Endothelial cell of umbilical vein (primary cell): Measurements from ENCODE around the gene CDKN2AIP. TPM values are rescaled to one million over a fixed set of nuclear protein-coding genes. Genes with fewer than 3 reads are reported as not detected.

Experiments used
- Bru-seq: library from RNA; stranded (reverse); fragments of 400-500 nt; gene quantifications from one replicate; lab custom pipeline; 2021; lab: Mats Ljungman, UMichigan
- BruChase-seq, 2 experiments: library from RNA; stranded (reverse); fragments of 400-500 nt; gene quantifications; one replicate each; lab custom pipeline; 2021; lab: Mats Ljungman, UMichigan
- BruUV-seq: library from RNA; stranded (reverse); fragments of 400-500 nt; replicated peaks from 2 replicates; lab custom pipeline; 2021; lab: Mats Ljungman, UMichigan
- CTCF ChIA-PET: fragments of 300-600, 350-600 bp; sonication (Branson Sonifier 250); formaldehyde crosslinking; loops from one replicate; lab custom pipeline; 2021; ENCODE audit warnings: antibody characterized with exemption, inconsistent platforms; lab: Charles Lee
- POLR2A ChIA-PET: fragments of 300-600, 350-600 bp; sonication (Branson Sonifier 250); formaldehyde crosslinking; loops from one replicate; lab custom pipeline; 2021; ENCODE audit warnings: antibody characterized with exemption, inconsistent platforms; lab: Charles Lee
- DNase-seq: peaks from one replicate; pipeline ENCODE4 v3.0.0-alpha.2; 2011; ENCODE audit warnings: low read depth, low spot score
- FAIRE-seq: peaks from 2 replicates; lab custom pipeline; 2011; peaks lifted over from hg19 to GRCh38; lab: Jason Lieb, UNC
- H2AFZ ChIP-seq: 2 replicates; pipeline ENCODE4 v1.6.0; 2012; ENCODE audit warnings: low read depth, low read length, control low read depth, inconsistent platforms
- H3K27ac ChIP-seq: 2 replicates; pipeline ENCODE4 v1.5.1; 2011; ENCODE audit warnings: low read depth, mild to moderate bottlenecking, control low read depth, low read length, moderate library complexity; ENCODE audit not compliant: insufficient read depth
- H3K27me3 ChIP-seq, 2 experiments: 2 replicates each; pipeline versions ENCODE4 v1.6.0 to v1.6.1; 2011; ENCODE audit warnings: low read length in 2 of 2, mixed read lengths in 1 of 2; ENCODE audit not compliant: control insufficient read depth in 2 of 2, insufficient read depth in 2 of 2
- H3K36me3 ChIP-seq, 2 experiments: 2 replicates in 1 of 2; 3 replicates in 1 of 2; pipeline ENCODE4 v1.5.1; 2011; ENCODE audit warnings: low read length in 2 of 2, mild to moderate bottlenecking in 1 of 2, moderate library complexity in 1 of 2; ENCODE audit not compliant: control insufficient read depth in 2 of 2, insufficient read depth in 2 of 2; ENCODE audit errors: extremely low read depth in 1 of 2
- H3K4me1 ChIP-seq: 3 replicates; pipeline ENCODE4 v1.5.1; 2011; ENCODE audit warnings: mild to moderate bottlenecking, low read length; ENCODE audit not compliant: control insufficient read depth, insufficient read depth; ENCODE audit errors: extremely low read depth
- H3K4me2 ChIP-seq: 2 replicates; pipeline ENCODE4 v1.6.1; 2011; ENCODE audit warnings: low read length, control low read depth, mixed read lengths; ENCODE audit not compliant: insufficient read depth
- H3K4me3 ChIP-seq, 3 experiments: fragments of 200-600 bp in 1 of 3; sonication (generic), shearing (Covaris generic) in 1 of 3; replicated peaks in 1 of 3; 2 replicates each; pipeline ENCODE4 v1.5.1; 2011 to 2016; ENCODE audit warnings: control low read depth in 3 of 3, low read length in 3 of 3, mild to moderate bottlenecking in 2 of 3, inconsistent platforms in 1 of 3, low read depth in 1 of 3, moderate library complexity in 1 of 3; ENCODE audit not compliant: insufficient read depth in 1 of 3
- H3K79me2 ChIP-seq: 2 replicates; pipeline ENCODE4 v1.6.0; 2012; ENCODE audit warnings: low read length, inconsistent platforms; ENCODE audit not compliant: control insufficient read depth, insufficient read depth
- H3K9ac ChIP-seq: replicated peaks from 2 replicates; pipeline ENCODE3; 2011; ENCODE audit warnings: low read length, control low read depth; ENCODE audit not compliant: insufficient read depth; ENCODE audit errors: extremely low read depth
- H3K9me1 ChIP-seq: replicated peaks from 3 replicates; pipeline ENCODE4 v1.6.0; 2011; ENCODE audit warnings: mild to moderate bottlenecking, low read length; ENCODE audit not compliant: control insufficient read depth, insufficient read depth; ENCODE audit errors: extremely low read depth
- H3K9me3 ChIP-seq: replicated peaks from 2 replicates; pipeline ENCODE4 v1.5.1; 2012; ENCODE audit warnings: low read length, inconsistent platforms; ENCODE audit not compliant: control insufficient read depth, insufficient read depth
- H4K20me1 ChIP-seq: replicated peaks from 2 replicates; pipeline ENCODE3; 2011; ENCODE audit warnings: mild to moderate bottlenecking, low read length; ENCODE audit not compliant: control insufficient read depth, insufficient read depth; ENCODE audit errors: extremely low read depth
- FOS ChIP-seq: IDR thresholded peaks from 2 replicates; pipeline ENCODE4 v1.6.1; 2011; ENCODE audit warnings: mild to moderate bottlenecking, low read length, moderate library complexity, borderline replicate concordance; ENCODE audit not compliant: insufficient read depth
- GATA2 ChIP-seq: IDR thresholded peaks from 2 replicates; pipeline ENCODE4 v1.7.0; 2011; ENCODE audit warnings: low read depth, mild to moderate bottlenecking, moderate library complexity, mixed read lengths, low read length; ENCODE audit not compliant: insufficient read length, insufficient read depth
- POLR2A ChIP-seq: IDR thresholded peaks from 2 replicates; pipeline ENCODE4 v1.6.1; 2012; ENCODE audit warnings: low read depth, mild to moderate bottlenecking, control low read depth, low read length
- POLR2AphosphoS5 ChIP-seq: IDR thresholded peaks from 2 replicates; pipeline ENCODE4 v1.6.1; 2012; ENCODE audit warnings: low read depth, mild to moderate bottlenecking, control low read depth, low read length, moderate library complexity; ENCODE audit not compliant: insufficient read depth
- dilution Hi-C: fragments of 300-500 bp; cut with MboI; formaldehyde crosslinking; loops from one replicate; pipeline ENCODE4 v1.15.0; 2019; ENCODE audit warnings: low sequenced_read_pairs; ENCODE audit not compliant: extremely low pct_ligation_motif_present
- intact Hi-C: fragments of 100-400 bp; cut with micrococcal nuclease; formaldehyde crosslinking; loops from one replicate; pipeline ENCODE4 v1.10.0; 2022
- long read RNA-seq: library from polyadenylated mRNA; stranded (forward); transcript quantifications from one replicate; pipeline ENCODE4 v2.0.0, GENCODE V29; 2021
- polyA minus RNA-seq, 3 experiments: library from RNA; depleted of rRNA, polyadenylated mRNA; stranded (reverse); fragments of >200 nt; gene quantifications; 1 replicate in 1 of 3; 2 replicates in 2 of 3; pipeline ENCODE4 v1.2.3, GENCODE V29; 2011
- polyA plus RNA-seq, 4 experiments: library from polyadenylated mRNA; depleted of rRNA in 3 of 4; stranded (reverse) in 3 of 4; unstranded in 1 of 4; fragments of >200 nt; gene quantifications; 2 replicates each; pipeline versions ENCODE4 v1.2.1 to v1.2.3, GENCODE V29; 2011 to 2012; ENCODE audit warnings: missing spikeins in 1 of 4
- total RNA-seq: library from RNA; stranded (reverse); gene quantifications from 2 replicates; pipeline ENCODE4 v1.2.3, GENCODE V29; 2021

CDKN2AIP gene, protein sequence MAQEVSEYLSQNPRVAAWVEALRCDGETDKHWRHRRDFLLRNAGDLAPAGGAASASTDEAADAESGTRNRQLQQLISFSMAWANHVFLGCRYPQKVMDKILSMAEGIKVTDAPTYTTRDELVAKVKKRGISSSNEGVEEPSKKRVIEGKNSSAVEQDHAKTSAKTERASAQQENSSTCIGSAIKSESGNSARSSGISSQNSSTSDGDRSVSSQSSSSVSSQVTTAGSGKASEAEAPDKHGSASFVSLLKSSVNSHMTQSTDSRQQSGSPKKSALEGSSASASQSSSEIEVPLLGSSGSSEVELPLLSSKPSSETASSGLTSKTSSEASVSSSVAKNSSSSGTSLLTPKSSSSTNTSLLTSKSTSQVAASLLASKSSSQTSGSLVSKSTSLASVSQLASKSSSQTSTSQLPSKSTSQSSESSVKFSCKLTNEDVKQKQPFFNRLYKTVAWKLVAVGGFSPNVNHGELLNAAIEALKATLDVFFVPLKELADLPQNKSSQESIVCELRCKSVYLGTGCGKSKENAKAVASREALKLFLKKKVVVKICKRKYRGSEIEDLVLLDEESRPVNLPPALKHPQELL
- total RNA-seq (10.4 and 12.8 TPM in 2 replicates), polyA plus RNA-seq (4.7 and 5.1 TPM in 2 replicates), polyA minus RNA-seq (4.6 and 11.0 TPM in 2 replicates), Bru-seq, nascent RNA (percentile 94 among the genes with signal in this experiment), BruChase-seq, experiment 1, labeled RNA remaining after a 6-hour chase (percentile 55 among the genes with signal in this experiment), BruChase-seq, experiment 2, labeled RNA remaining after a 2-hour chase (percentile 89 among the genes with signal in this experiment)
- polyA plus RNA-seq (2011; cell fraction: cytosol; rRNA removed), result 6.8 and 7.2 TPM in 2 replicates
- polyA plus RNA-seq (2011; cell fraction: nucleus; rRNA removed), result 8.9 and 9.7 TPM in 2 replicates
- polyA plus RNA-seq (2012), result 7.3 and 8.9 TPM in 2 replicates
- 30.9 TPM for polyA minus RNA-seq (2011; cell fraction: cytosol; rRNA and poly(A)+ RNA removed)
- polyA minus RNA-seq (2011; cell fraction: nucleus; rRNA and poly(A)+ RNA removed), result 13.5 and 16.4 TPM in 2 replicates
- long read RNA-seq, transcript CDKN2AIP-203 (3 exons, 2,721 nt), result major isoform, 12 of 26 reads
- long read RNA-seq, transcript CDKN2AIP-201 (3 exons, 2,646 nt), result minor isoform, 11 of 26 reads
- long read RNA-seq, partial matches to known transcripts, result 0 of 26 reads
- long read RNA-seq, other reads (novel, unspliced or antisense), result 2 of 26 reads

DNA sequence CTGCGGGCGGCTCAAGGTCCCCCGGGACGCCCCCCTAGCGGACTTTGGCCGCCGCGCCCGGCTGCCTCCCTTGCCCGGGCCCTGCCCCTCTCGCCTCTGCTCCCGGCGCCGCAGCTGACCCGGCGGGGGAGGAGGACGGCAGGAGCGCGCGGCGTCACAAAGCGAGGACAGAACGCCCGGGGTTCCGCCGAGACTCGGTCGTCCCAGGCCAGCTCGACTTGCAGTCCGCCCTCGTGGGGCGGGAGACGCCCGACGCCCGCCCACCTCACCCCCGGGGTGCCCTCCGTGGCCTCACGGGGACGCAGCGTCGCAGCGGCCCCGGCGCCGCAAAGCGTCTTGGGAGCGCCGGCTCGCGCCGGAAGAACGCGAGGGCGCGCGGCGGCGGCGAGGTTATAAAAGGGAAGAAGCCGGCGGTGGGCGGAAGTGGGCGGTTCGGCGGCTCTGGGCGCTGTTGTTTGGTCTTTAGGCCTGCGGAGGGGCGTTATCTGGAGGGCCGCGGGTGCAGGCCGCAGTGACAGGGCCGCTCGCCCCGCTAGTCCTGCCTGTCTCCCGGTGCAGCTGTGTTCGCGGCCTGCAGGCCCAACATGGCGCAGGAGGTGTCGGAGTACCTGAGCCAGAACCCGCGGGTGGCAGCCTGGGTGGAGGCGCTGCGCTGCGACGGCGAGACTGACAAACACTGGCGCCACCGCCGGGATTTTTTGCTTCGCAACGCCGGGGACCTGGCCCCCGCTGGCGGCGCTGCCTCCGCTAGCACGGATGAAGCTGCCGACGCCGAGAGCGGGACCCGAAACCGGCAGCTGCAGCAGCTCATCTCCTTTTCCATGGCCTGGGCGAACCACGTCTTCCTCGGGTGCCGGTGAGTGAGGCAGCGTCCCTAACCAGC is at the start of gene CDKN2AIP:
Gene CDKN2AIP, plus strand, starts transcription at position 423 of the 883 bp plus-strand sequence. Its CDS starts 162 bp downstream, at position 585.
- POLR2A ChIA-PET, result interaction anchor here (1.0 to 1.3 kb wide), 3 partner anchors 11 to 60 kb away, joined by 3 to 4 read pairs (median 3); no protein-coding TSS in a partner anchor

More for the DNA sequence above, at the start of gene CDKN2AIP:
- H3K9me3 ChIP-seq, result no peaks in the 10 kb centered on the region
- dilution Hi-C loops (no loop called here), intact Hi-C loops (loop anchor here (1.0 to 2.0 kb wide), 5 partner anchors 37 to 346 kb away; partner anchors contain the start of genes RWDD4, TRAPPC11 and WWC2)
- H3K9ac ChIP-seq, result peak within 1 kb of the TSS; percentile 91
- DNase-seq (peak; percentile 93), FAIRE-seq (peak; percentile 72)
- peaks cover 8 to 23% of the 10 kb centered on the region in 2 experiments for H3K36me3 ChIP-seq
- no peaks in the 10 kb centered on the region for H3K9me1 ChIP-seq
- peaks cover 21% of the 10 kb centered on the region for H3K4me1 ChIP-seq
- no peaks in the 10 kb centered on the region for H4K20me1 ChIP-seq
- peak within 1 kb of the TSS; percentile 83 for H3K4me2 ChIP-seq
- peaks cover 33% of the 10 kb centered on the region for H3K79me2 ChIP-seq
- H3K27ac ChIP-seq, result peak within 1 kb of the TSS; percentile 89
- CTCF ChIA-PET, result interaction anchor here (1.0 to 2.3 kb wide), 5 partner anchors 14 to 506 kb away, joined by 3 to 20 read pairs (median 3); no protein-coding TSS in a partner anchor
- no peak for TF ChIP-seq FOS
- peak; percentile 88 for TF ChIP-seq POLR2AphosphoS5
- TF ChIP-seq POLR2A, result peak; percentile 85
- TF ChIP-seq GATA2, result no peak
- BruUV-seq, result TSS peak; percentile 46
- peak within 1 kb of the TSS; percentile 72 for H2AFZ ChIP-seq
- peak within 1 kb of the TSS; percentile 34 to 68 (median 66) for H3K4me3 ChIP-seq
- no peaks in the 10 kb centered on the region for H3K27me3 ChIP-seq
